Cardiac muscle cell (in vitro differentiated cells and primary cell): Measurements from ENCODE around the gene TMIGD3. TPM values are rescaled to one million over a fixed set of nuclear protein-coding genes. Genes with fewer than 3 reads are reported as not detected.

Experiments
- DNase-seq, 2 donors: peaks; one replicate each; pipeline versions ENCODE4 v3.0.0 to v3.0.0-alpha.2; 2010 to 2017; ENCODE audit warnings: low read depth in 1 of 2, low spot score in 1 of 2
- H3K27ac ChIP-seq: fragments of 200-600 bp; sonication (generic); 2 replicates; pipeline ENCODE4 v1.5.1; 2016
- H3K27me3 ChIP-seq: fragments of 200-600 bp; sonication (generic); 2 replicates; pipeline ENCODE4 v1.6.0; 2016; ENCODE audit warnings: control low read depth
- H3K36me3 ChIP-seq: fragments of 200-600 bp; sonication (generic); 2 replicates; pipeline ENCODE4 v1.5.1; 2016; ENCODE audit warnings: control low read depth
- H3K4me1 ChIP-seq: fragments of 200-600 bp; sonication (generic); 2 replicates; pipeline ENCODE4 v1.8.1; 2017; ENCODE audit warnings: low read depth, mild to moderate bottlenecking, mixed run types
- H3K4me3 ChIP-seq: fragments of 200-600 bp; sonication (generic); 2 replicates; pipeline ENCODE4 v1.5.1; 2016; ENCODE audit warnings: mild to moderate bottlenecking
- H3K9me3 ChIP-seq: fragments of 200-600 bp; sonication (generic); 2 replicates; pipeline ENCODE4 v1.5.1; 2017; ENCODE audit warnings: low read depth, mild to moderate bottlenecking, control low read depth
- CTCF ChIP-seq: IDR thresholded peaks from 2 replicates; pipeline ENCODE4 v1.5.1; 2012; ENCODE audit warnings: low read depth, mild to moderate bottlenecking, low read length
- polyA plus RNA-seq: library from polyadenylated mRNA; unstranded; fragments of >200 nt; fragmentation: Nextera tagmentation; extraction: Ambion mirVana; gene quantifications from 2 replicates; pipeline ENCODE4 v1.2.1, GENCODE V29; 2016
- total RNA-seq: library from RNA; depleted of rRNA; stranded (reverse); fragments of >200 nt; gene quantifications from 2 replicates; pipeline ENCODE4 v1.2.3, GENCODE V29; 2016

Gene TMIGD3
- total and polyA plus RNA-seq, 2 experiments from 2014 or later: not detected

DNA sequence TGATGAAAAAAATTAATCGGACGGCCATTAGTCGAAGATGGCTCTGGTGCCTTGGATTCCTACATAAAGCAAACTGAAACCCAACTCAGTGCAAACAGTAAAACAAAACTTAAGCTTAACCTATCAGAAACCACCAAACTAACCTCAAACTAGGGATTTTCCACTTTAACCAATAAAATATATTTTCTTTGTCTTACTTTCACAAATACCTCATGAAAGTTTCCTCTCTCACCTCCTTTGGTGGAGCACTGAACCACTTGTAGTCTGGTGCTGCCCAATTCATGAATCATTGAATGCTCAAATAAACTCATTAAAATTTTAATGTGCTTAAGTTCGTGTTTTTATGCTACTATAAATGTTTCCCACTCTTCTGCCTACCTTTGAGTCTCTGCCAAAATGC lies 7.0 kb downstream of the TMIGD3 start:
- H3K4me3 ChIP-seq: no peak overlapping the region
- TF ChIP-seq CTCF: no peak
- DNase-seq: no peak
- H3K27ac ChIP-seq: no peak overlapping the region
- H3K27me3 ChIP-seq: peaks cover 4% of the 10 kb centered on the region
- no peaks in the 10 kb centered on the region for H3K9me3 ChIP-seq
- H3K4me1 ChIP-seq: no peaks in the 10 kb centered on the region
- no peaks in the 10 kb centered on the region for H3K36me3 ChIP-seq

DNA sequence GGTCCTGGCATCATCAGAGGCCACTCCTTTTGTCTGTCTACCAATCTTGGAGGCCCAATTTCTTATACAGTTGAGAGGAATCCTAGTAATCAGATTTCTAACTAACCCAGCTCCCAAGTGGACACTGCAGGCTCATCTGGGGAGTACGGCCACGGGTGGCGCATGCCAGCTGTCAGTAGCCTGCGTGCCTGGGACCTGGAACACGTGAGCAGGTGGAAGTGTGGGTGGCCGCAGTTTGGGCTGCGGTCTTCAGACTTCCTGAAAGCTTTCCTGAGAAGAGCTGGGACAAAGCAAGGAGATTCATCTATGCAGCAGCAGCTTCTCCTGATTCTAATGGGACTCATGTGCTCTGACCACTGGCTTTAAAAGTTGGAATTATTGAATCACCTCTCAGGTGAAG lies 12.4 kb downstream of the TMIGD3 start:
- Histone ChIP-seq H3K9me3 (no peaks in the 10 kb centered on the region), H3K4me1 (no peaks in the 10 kb centered on the region), H3K4me3 (no peak overlapping the region), H3K36me3 (no peaks in the 10 kb centered on the region), H3K27me3 (no peaks in the 10 kb centered on the region), H3K27ac (no peak overlapping the region)
- no peak for DNase-seq
- TF ChIP-seq CTCF: no peak

GRCh38 chr1:111490220-111490619 lies 13.2 kb downstream of the TMIGD3 start:
- TF ChIP-seq CTCF: no peak
- Histone ChIP-seq H3K27me3 (no peaks in the 10 kb centered on the region), H3K4me3 (no peak overlapping the region), H3K36me3 (no peaks in the 10 kb centered on the region), H3K4me1 (no peaks in the 10 kb centered on the region), H3K9me3 (no peaks in the 10 kb centered on the region), H3K27ac (no peak overlapping the region)
- peak in 1 of 2 donors; percentile 17 for DNase-seq

DNA sequence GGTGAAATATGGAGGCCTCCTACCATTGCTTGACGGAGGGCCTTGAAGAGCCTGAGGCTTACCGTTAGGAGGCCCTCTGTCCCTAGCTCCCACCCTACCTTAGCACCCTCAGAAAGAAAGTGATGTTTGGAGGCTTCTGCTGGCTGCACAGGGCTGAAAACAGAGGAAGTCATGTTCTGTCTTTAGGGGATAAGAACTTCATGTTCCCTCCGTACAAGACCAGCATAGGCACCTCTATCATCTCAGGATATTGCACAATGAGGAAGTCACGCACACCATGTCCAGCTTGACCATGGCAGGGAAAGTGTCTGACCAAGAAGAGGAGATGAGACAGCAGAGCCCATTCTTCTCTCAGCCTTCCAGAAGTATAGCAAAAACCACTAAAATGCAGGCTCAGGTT lies 13.8 kb downstream of the TMIGD3 start:
- H3K27me3 ChIP-seq: no peaks in the 10 kb centered on the region
- H3K27ac ChIP-seq: no peak overlapping the region
- TF ChIP-seq CTCF: no peak
- H3K36me3 ChIP-seq: no peaks in the 10 kb centered on the region
- H3K9me3 ChIP-seq: no peaks in the 10 kb centered on the region
- H3K4me3 ChIP-seq: no peak overlapping the region
- H3K4me1 ChIP-seq: peaks cover 2% of the 10 kb centered on the region
- DNase-seq: peak in 1 of 2 donors; percentile 63

DNA sequence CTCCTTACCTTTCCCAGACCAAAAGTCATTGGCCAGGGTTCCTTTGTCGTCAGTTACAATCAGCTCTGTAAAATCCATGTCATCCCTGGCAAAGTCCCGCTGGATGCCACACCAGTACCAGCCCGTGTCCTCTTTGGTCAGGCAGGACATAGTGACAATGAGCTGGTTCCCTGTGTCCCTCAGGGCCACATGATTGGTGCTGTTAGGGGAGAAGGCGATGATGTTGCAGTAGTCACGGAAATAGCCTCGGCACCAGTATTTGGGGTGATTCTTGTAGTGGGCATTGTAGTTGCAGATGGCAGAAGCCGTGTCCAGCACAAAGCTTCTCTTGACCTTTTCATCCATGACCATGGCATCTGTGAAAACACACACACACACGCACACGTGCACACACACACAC lies 14.8 kb downstream of the TMIGD3 start:
- H3K27ac ChIP-seq: no peak overlapping the region
- no peak overlapping the region for H3K4me3 ChIP-seq
- no peaks in the 10 kb centered on the region for H3K27me3 ChIP-seq
- H3K9me3 ChIP-seq: no peaks in the 10 kb centered on the region
- DNase-seq: no peak
- no peak for TF ChIP-seq CTCF
- no peaks in the 10 kb centered on the region for H3K36me3 ChIP-seq
- H3K4me1 ChIP-seq: peaks cover 9% of the 10 kb centered on the region

DNA sequence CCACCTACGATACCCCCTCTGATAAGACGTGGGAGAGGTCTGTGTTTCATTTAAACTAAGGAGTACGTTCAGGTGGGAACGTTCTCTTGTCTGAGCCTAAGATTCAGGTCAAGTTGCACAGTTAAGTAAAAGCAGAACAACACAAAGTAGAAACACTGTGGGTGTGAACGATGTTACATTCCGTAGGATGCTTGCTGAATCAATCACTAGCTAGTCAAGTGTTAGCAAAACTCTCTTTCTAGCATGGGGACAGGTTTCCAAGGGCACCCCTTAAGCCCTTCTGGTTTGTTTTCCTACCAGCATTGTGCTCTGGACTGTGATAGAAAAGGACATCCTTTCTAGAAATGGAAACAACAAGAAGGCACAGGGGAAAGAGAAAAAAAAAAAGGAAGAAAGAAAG lies 16.3 kb downstream of the TMIGD3 start:
- Histone ChIP-seq H3K4me1 (peaks cover 15% of the 10 kb centered on the region), H3K4me3 (no peak overlapping the region), H3K36me3 (no peaks in the 10 kb centered on the region), H3K9me3 (no peaks in the 10 kb centered on the region), H3K27ac (no peak overlapping the region), H3K27me3 (no peaks in the 10 kb centered on the region)
- no peak for TF ChIP-seq CTCF
- DNase-seq: no peak
